NCI-H82 treated with DMSO at 0.1 percent for 48 hours (cell line): ENCODE results near the gene NPHS1.

ENCODE experiments used
- DNase-seq: peaks from one replicate; lab custom pipeline; 2025; ENCODE audit not compliant: unreplicated experiment; lab: John Stamatoyannopoulos, UW

NPHS1 gene

DNA sequence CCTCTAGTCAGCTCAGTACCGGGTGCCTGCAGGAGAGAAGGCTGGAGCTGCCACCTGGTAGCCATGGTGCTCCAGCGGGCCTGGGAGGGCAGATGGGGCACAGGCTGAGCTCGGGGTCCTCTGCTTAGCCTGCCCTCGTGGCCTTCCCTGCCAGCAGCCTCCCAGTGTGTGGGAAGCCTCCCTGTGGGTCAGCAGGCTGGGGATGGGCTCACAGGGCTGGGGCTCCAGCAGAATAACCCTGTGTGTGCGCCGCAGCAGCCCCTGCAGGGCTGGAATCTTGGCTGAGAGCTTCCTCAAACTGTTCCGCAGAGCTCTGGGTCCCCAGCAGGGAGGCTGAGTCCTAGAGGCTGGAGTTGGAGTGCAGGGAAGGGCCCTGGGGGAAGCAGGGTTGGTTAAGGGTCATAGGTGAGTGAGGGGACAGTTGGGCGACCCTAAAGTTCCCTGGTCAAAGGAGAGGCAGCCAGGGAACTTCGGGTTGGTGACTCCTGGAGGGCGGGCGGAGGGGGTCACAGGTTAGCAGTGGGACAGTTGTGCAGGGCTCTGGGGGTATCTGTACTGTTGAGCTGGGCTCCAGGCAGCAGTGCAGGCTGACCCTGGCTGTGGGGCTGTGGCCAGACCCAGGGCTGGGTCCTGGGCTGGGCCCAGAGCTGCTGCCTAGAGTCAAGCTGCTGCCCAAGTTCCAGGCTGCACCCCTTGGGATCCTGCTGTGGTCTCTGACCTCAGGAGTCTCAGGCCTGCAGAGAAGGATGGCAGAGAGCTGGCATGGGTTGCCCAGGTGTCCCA lies 62.9 kb downstream of the NPHS1 start:
- DNase-seq, result no peak

DNA sequence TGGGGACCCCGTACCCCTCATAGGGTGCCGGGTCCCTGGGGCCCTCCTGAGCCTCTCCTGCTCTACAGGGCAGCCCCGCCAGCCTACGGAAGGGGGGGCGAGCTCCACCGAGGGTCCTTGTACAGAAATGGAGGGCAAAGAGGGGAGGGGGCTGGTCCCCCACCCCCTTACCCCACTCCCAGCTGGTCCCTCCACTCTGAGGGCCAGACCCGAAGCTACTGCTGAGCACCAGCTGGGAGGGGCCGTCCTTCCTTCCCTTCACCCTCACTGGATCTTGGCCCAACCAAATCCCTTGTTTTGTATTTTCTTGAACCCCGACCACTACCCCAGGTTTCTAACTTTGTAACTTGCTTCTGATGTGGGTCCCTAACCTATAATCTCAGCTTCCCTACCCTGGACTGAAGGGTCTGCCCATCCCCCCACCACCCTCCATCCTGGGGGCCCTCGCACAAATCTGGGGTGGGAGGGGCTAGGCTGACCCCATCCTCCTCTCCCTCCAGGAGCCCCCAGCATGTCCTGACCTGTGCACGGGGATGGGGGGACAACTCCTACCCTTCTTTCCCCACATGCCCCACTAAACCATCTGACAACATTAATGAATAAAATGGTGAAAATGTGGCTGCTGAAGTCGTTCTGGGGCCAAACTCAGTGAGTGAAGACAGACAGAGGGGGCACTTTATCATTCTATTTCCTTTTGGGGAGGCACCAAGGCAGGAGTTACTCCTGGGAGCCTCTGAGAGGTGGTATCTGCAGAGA lies 63.9 kb downstream of the NPHS1 start:
- no peak for DNase-seq

- no peak for DNase-seq
These were observed 65.0 kb downstream of the NPHS1 start for GRCh38 chr19:35787227-35787799.

DNA sequence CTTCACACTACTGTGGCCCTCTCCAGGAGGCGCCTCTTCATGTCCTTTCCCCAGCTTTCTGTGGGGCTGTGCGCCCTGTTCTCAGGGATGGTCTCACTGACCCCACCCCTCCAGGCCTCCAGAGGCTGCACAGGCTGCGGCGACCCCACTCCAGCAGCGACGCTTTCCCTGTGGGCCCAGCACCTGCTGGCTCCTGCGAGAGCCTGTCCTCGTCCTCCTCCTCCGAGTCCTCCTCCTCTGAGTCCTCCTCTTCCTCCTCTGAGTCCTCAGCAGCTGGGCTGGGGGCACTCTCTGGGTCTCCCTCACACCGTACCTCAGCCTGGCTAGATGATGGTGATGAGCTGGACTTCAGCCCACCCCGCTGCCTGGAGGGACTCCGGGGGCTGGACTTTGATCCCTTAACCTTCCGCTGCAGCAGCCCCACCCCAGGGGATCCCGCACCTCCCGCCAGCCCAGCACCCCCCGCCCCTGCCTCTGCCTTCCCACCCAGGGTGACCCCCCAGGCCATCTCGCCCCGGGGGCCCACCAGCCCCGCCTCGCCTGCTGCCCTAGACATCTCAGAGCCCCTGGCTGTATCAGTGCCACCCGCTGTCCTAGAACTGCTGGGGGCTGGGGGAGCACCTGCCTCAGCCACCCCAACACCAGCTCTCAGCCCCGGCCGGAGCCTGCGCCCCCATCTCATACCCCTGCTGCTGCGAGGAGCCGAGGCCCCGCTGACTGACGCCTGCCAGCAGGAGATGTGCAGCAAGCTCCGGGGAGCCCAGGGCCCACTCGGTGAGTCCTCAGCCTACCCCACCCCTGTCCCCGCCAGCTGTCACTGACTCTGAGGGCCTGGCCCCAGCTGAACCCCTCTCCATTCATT lies 65.8 kb downstream of the NPHS1 start:
- no peak for DNase-seq

GRCh38 chr19:35785339-35785627 lies 67.0 kb downstream of the NPHS1 start:
- no peak for DNase-seq

DNA sequence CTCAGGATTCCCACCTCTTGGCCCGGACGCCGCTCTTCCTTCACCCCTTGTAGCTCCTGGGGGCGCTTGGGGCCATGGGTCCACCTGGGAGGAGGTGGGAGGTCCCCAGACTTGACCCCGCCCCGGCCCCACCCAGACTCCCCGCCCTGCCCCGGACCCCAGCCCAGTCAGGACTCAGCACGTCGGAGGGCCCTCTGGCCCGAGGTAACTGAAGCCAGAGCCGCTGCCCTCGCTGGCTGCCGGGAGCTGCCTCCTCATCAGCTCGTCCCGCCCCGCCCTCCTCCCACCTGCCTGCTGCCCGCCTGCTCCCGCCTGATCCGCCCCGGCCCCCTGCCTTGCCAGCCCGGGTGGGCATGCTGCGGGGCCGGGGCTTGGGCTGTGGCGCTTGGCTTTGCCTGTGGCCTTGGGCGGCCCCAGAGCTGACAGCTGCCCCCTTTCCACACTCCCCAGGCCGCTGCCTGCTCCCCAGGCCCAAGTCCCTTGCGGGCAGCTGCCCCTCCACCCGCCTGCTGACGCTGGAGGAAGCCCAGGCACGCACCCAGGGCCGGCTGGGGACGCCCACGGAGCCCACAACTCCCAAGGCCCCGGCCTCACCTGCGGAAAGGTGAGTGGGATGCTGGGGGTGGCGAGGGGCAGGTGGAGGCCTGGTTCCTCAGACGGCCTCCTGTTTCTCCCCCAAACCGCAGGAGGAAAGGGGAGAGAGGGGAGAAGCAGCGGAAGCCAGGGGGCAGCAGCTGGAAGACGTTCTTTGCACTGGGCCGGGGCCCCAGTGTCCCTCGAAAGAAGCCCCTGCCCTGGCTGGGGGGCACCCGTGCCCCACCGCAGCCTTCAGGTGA lies 67.6 kb downstream of the NPHS1 start:
- DNase-seq, result no peak

GRCh38 chr19:35783469-35784434 lies 68.6 kb downstream of the NPHS1 start:
- DNase-seq, result no peak

GRCh38 chr19:35782589-35782988 lies 69.7 kb downstream of the NPHS1 start:
- DNase-seq, result no peak

DNA sequence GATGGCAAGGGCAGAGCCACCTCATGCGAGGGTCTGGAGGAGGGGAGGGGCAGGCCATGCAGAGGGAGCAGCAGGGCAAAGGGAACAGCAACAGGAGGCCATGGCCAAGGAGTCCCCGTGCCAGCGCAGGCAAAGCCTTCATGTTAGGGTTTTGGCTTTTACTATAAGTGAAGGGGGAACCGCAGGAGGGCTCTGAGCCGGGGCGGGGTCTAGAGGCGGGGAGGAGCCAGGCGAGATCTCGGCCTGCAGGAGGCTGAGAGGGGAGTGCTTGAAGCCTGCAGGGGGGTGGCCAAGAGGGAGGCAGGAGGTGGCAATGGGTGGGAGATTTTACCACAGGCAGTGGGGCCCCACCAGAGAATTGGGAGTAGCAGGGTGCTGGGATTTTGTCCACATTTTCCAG lies 70.7 kb downstream of the NPHS1 start:
- no peak for DNase-seq

GRCh38 chr19:35780717-35781116 lies 71.6 kb downstream of the NPHS1 start:
- no peak for DNase-seq

DNA sequence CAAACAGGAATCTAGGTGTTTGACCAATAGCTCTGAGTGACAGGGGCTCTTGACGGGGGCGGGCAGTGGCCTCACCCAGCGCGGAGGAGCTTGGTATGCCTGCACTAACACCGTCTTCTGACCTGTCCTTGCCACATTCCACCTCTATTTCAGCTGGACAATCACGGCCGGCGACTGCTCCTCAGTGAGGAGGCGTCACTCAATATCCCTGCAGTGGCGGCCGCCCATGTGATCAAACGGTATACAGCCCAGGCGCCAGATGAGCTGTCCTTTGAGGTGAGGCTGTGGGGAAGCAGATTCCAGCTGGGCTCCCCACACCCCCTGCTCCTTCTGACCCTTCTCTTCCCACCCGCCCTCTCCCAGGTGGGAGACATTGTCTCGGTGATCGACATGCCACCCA lies 72.2 kb downstream of the NPHS1 start:
- DNase-seq, result no peak

DNA sequence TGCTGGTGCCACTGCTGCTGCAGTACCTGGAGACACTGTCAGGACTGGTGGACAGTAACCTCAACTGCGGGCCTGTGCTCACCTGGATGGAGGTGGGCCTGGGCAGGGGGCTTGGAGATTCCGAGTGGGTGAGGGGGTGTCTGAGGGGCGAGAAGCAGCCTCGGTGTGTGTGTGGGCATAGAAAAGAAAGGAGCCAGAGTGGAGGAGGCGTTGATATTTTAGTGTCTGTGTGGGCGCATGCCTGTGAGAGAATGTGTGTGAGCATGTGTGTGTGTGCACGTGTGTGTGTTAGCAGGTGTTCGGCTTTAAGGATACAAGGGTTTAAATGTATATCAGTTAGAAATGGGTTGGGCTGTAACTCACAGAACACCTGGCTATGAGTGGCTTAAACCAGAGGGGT lies 73.3 kb downstream of the NPHS1 start:
- no peak for DNase-seq

- no peak for DNase-seq
These were observed 74.3 kb downstream of the NPHS1 start for GRCh38 chr19:35777961-35778360.

GRCh38 chr19:35777086-35777841 lies 75.0 kb downstream of the NPHS1 start:
- no peak for DNase-seq

- no peak for DNase-seq
These were observed 76.1 kb downstream of the NPHS1 start for GRCh38 chr19:35776102-35776788.
